DND-41 (cell line): Measurements from ENCODE around the gene CC2D1A.

Source experiments
- CTCF ChIP-seq: IDR thresholded peaks from 2 replicates; pipeline ENCODE4 v1.5.1; 2012; ENCODE audit warnings: borderline replicate concordance, low read length, moderate library complexity, mild to moderate bottlenecking; ENCODE audit not compliant: poor library complexity, severe bottlenecking; ENCODE audit errors: extremely low read depth
- EZH2 ChIP-seq: IDR thresholded peaks from 3 replicates; pipeline ENCODE4 v1.6.1; 2012; ENCODE audit warnings: borderline replicate concordance, low read depth, mild to moderate bottlenecking, moderate library complexity, low read length, inconsistent platforms; ENCODE audit not compliant: severe bottlenecking

GRCh38 chr19:13979244-13979615 is 73.2 kb downstream of the CC2D1A start:
- no peak for TF ChIP-seq CTCF
- TF ChIP-seq EZH2: no peak
